SK-N-SH (cell line): Measurements from ENCODE around the gene YWHAE. TPM values are rescaled to one million over a fixed set of nuclear protein-coding genes. Genes with fewer than 3 reads are reported as not detected.
A peak's percentile ranks its signal among the peaks of the same experiment; 100 is the strongest.

Experiments
- CTCF ChIA-PET: fragments of 300-600, 350-600 bp; formaldehyde crosslinking; extraction: SDS; loops from one replicate; lab custom pipeline; 2021; lab: Yijun Ruan, JAX
- POLR2A ChIA-PET: fragments of 350-600 bp; sonication (Branson Sonifier 250); formaldehyde crosslinking; extraction: SDS; loops from one replicate; lab custom pipeline; 2020; ENCODE audit warnings: antibody characterized with exemption, inconsistent platforms; lab: Yijun Ruan, JAX
- DNase-seq: peaks from one replicate; pipeline ENCODE4 v3.0.0; 2012
- H2AFZ ChIP-seq: fragments of 200-600 bp; sonication (generic); 2 replicates; pipeline ENCODE4 v1.8.1; 2016; ENCODE audit warnings: antibody characterized with exemption, mild to moderate bottlenecking, low read depth
- H3F3A ChIP-seq: fragments of 200-600 bp; sonication (generic); replicated peaks from 2 replicates; pipeline ENCODE3; 2016; ENCODE audit warnings: antibody characterized with exemption, mild to moderate bottlenecking; ENCODE audit not compliant: insufficient read depth
- H3K27ac ChIP-seq, 2 experiments: fragments of 200-500 bp in 1 of 2; fragments of 200-600 bp in 1 of 2; sonication (Bioruptor generic) in 1 of 2; sonication (generic), shearing (Covaris generic) in 1 of 2; 2 replicates each; pipeline versions ENCODE4 v1.5.1 to v1.6.1; 2014 to 2016; ENCODE audit warnings: low read depth in 2 of 2, inconsistent platforms in 1 of 2, low read length in 1 of 2, mild to moderate bottlenecking in 1 of 2, mixed read lengths in 1 of 2
- H3K27me3 ChIP-seq: fragments of 200-600 bp; sonication (generic), shearing (Covaris generic); 2 replicates; pipeline ENCODE4 v1.6.1; 2016; ENCODE audit warnings: mixed run types; ENCODE audit not compliant: insufficient read depth
- H3K36me3 ChIP-seq, 2 experiments: fragments of 200-500 bp in 1 of 2; fragments of 200-600 bp in 1 of 2; sonication (Bioruptor generic) in 1 of 2; sonication (generic) in 1 of 2; replicated peaks in 1 of 2; 2 replicates each; pipeline versions ENCODE3 to v1.5.1; 2014 to 2016; ENCODE audit warnings: low read length in 1 of 2, mild to moderate bottlenecking in 1 of 2; ENCODE audit not compliant: insufficient read depth in 2 of 2, control insufficient read depth in 1 of 2
- H3K4me1 ChIP-seq, 2 experiments: fragments of 200-500 bp in 1 of 2; fragments of 200-600 bp in 1 of 2; sonication (Bioruptor generic) in 1 of 2; sonication (generic), shearing (Covaris generic) in 1 of 2; 2 replicates each; pipeline versions ENCODE4 v1.5.1 to v1.6.1; 2014 to 2016; ENCODE audit warnings: low read depth in 1 of 2, low read length in 1 of 2, mixed run types in 1 of 2; ENCODE audit not compliant: insufficient read depth in 2 of 2, control insufficient read depth in 1 of 2
- H3K4me2 ChIP-seq: fragments of 200-600 bp; sonication (generic), shearing (Covaris generic); 2 replicates; pipeline ENCODE4 v1.6.1; 2017; ENCODE audit warnings: mixed run types
- H3K4me3 ChIP-seq, 2 experiments: fragments of 200-500 bp in 1 of 2; fragments of 200-600 bp in 1 of 2; sonication (Bioruptor generic) in 1 of 2; sonication (generic), shearing (Covaris generic) in 1 of 2; 2 replicates each; pipeline versions ENCODE4 v1.5.1 to v1.8.1; 2014 to 2016; ENCODE audit warnings: low read depth in 2 of 2, inconsistent platforms in 1 of 2, low read length in 1 of 2, mild to moderate bottlenecking in 1 of 2, mixed read lengths in 1 of 2, moderate library complexity in 1 of 2
- H3K79me2 ChIP-seq: fragments of 200-600 bp; sonication (generic); 2 replicates; pipeline ENCODE4 v1.8.1; 2017; ENCODE audit warnings: mild to moderate bottlenecking; ENCODE audit not compliant: insufficient read depth
- H3K9ac ChIP-seq: fragments of 200-600 bp; sonication (generic); 2 replicates; pipeline ENCODE4 v1.6.1; 2017; ENCODE audit warnings: mixed run types
- H3K9me2 ChIP-seq: fragments of 200-600 bp; sonication (generic); 2 replicates; pipeline ENCODE4 v1.6.1; 2017; ENCODE audit warnings: mixed run types
- H3K9me3 ChIP-seq: fragments of 200-600 bp; sonication (generic); 2 replicates; pipeline ENCODE4 v1.6.1; 2017; ENCODE audit warnings: mixed run types, mild to moderate bottlenecking, moderate library complexity
- H4K20me1 ChIP-seq: fragments of 200-600 bp; sonication (generic); 2 replicates; pipeline ENCODE4 v1.6.1; 2017; ENCODE audit warnings: mild to moderate bottlenecking, mixed run types; ENCODE audit not compliant: insufficient read depth
- CHD2 ChIP-seq: fragments of 150-350 bp; IDR thresholded peaks from 2 replicates; pipeline ENCODE4 v1.6.1; 2018; ENCODE audit warnings: low read length; ENCODE audit not compliant: partially characterized antibody
- CTCF ChIP-seq: fragments of 200-600 bp; sonication (generic); IDR thresholded peaks from 2 replicates; pipeline ENCODE4 v1.6.1; 2017; ENCODE audit warnings: antibody characterized with exemption, mild to moderate bottlenecking, moderate library complexity
- EZH2phosphoT487 ChIP-seq: fragments of 200-600 bp; sonication (generic); IDR thresholded peaks from 2 replicates; pipeline ENCODE4 v1.6.1; 2017; ENCODE audit warnings: low read depth, mixed run types, mild to moderate bottlenecking, antibody characterized with exemption, moderate library complexity, borderline replicate concordance
- FOSL2 ChIP-seq: IDR thresholded peaks from 2 replicates; pipeline ENCODE4 v1.4.0; 2012; ENCODE audit warnings: low read depth, mild to moderate bottlenecking, moderate library complexity, borderline replicate concordance
- GATA2 ChIP-seq: sonication (generic); formaldehyde crosslinking; IDR thresholded peaks from 2 replicates; pipeline ENCODE4 v1.5.0; 2020; ENCODE audit warnings: mild to moderate bottlenecking, missing genetic modification reagents
- JUND ChIP-seq: IDR thresholded peaks from 2 replicates; pipeline ENCODE4 v1.4.0; 2012
- POLR2AphosphoS5 ChIP-seq: IDR thresholded peaks from 2 replicates; pipeline ENCODE4 v1.6.1; 2012; ENCODE audit warnings: low read depth, low read length
- RAD21 ChIP-seq: IDR thresholded peaks from 2 replicates; pipeline ENCODE4 v1.6.1; 2012; ENCODE audit warnings: mild to moderate bottlenecking, low read length
- RFX5 ChIP-seq: IDR thresholded peaks from 2 replicates; pipeline ENCODE4 v1.6.1; 2012; ENCODE audit warnings: mild to moderate bottlenecking, improper control_type of control experiment, low read length
- RXRA ChIP-seq: IDR thresholded peaks from 2 replicates; pipeline ENCODE4 v1.4.0; 2012; ENCODE audit warnings: low read depth, mild to moderate bottlenecking, borderline replicate concordance
- TAF1 ChIP-seq: IDR thresholded peaks from 2 replicates; pipeline ENCODE4 v1.6.1; 2012; ENCODE audit warnings: low read depth, mild to moderate bottlenecking, low read length, moderate library complexity, borderline replicate concordance
- TCF12 ChIP-seq: IDR thresholded peaks from 2 replicates; pipeline ENCODE4 v1.4.0; 2012
- USF1 ChIP-seq: IDR thresholded peaks from 2 replicates; pipeline ENCODE4 v1.4.0; 2012; ENCODE audit warnings: low read depth, borderline replicate concordance
- USF2 ChIP-seq: fragments of 150-350 bp; IDR thresholded peaks from 2 replicates; pipeline ENCODE4 v1.6.1; 2017; ENCODE audit warnings: antibody characterized with exemption, low read length, low read depth, borderline replicate concordance
- YY1 ChIP-seq: IDR thresholded peaks from 2 replicates; pipeline ENCODE4 v1.4.0; 2012; ENCODE audit warnings: low read depth, mild to moderate bottlenecking
- WGBS: methylation state at CpG from one replicate; pipeline ENCODE4 v1.1.6; 2017; ENCODE audit warnings: low lambda C conversion rate; 5-methylcytosine and 5-hydroxymethylcytosine counted together
- polyA plus RNA-seq, 3 experiments: library from polyadenylated mRNA; depleted of rRNA; stranded (reverse); fragments of >200 nt; gene quantifications; 2 replicates each; pipeline ENCODE4 v1.2.3, GENCODE V29; 2012
- TF ChIP-seq, protein P1 (sequence below): IDR thresholded peaks from 2 replicates; pipeline ENCODE4 v1.4.0; 2012; ENCODE audit warnings: low read depth

The YWHAE gene
- polyA plus RNA-seq, 1 of the 3 experiments (the other 2 are of a cell fraction), result 1,023 TPM

DNA sequence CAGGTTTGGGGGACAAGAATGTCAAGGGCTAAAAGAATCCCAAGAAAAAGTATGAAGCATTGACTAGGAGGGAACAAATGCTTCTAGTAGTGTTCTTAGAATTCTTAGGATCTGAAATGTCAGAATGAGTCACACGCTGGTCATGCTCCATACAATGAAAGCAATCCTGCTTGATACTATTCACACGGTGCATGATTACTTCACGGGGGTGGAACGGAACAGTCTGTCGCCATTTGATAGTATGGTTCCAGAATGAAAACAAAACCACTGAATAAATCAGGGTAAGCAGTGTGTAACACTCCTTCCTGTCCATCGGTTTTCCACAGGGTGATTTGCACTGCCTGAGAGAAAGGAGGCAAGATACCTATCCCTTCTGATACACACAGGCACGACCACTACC, 22.9 kb upstream of the YWHAE start (continued):
- TF ChIP-seq USF1 (no peak), JUND (peak; percentile 80), RXRA (no peak; the same call in 1 of the 2 replicates), FOSL2 (peak; percentile 91), TAF1 (0 out of 2 replicates have a peak, but pooled peaks have one; percentile 13), EZH2phosphoT487 (no peak), RAD21 (no peak), USF2 (no peak), CHD2 (no peak)
- TF ChIP-seq, protein P1, sequence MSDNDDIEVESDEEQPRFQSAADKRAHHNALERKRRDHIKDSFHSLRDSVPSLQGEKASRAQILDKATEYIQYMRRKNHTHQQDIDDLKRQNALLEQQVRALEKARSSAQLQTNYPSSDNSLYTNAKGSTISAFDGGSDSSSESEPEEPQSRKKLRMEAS, result peak; percentile 69

DNA sequence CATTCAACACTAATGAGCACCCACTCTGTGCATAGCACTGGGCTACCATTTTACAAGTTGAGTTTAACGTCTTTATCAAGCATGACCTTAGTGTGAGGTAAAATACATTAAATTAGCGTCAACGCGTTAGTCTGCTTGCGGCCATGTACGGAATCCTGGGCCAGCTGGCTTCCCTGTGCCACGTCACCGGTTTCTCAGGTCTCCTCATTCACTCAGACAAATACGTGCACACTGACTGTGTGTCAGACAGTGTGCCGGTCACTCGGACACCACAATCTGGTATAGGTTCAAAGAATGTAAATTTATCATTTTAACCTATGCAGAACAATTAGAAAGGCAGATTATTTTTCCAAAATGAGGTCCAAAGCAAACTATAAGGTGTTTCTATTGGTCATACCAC, 21.4 kb upstream of the YWHAE start:
- no peak overlapping the region for H2AFZ ChIP-seq
- WGBS, result 97% methylated on average over 11 of the region's 11 CpGs
- H3K27me3 ChIP-seq, result no peaks in the 10 kb centered on the region
- peaks cover 0 to 21% of the 10 kb centered on the region in 2 experiments; a peak in 2 of 4 replicates for H3K4me1 ChIP-seq
- H3K9me3 ChIP-seq, result no peaks in the 10 kb centered on the region
- ChIA-PET POLR2A (no interaction called here), CTCF (no interaction called here)
- no peak overlapping the region for H3K9ac ChIP-seq
- H3K9me2 ChIP-seq, result no peaks in the 10 kb centered on the region
- DNase-seq, result no peak
- H3K36me3 ChIP-seq, result peaks cover 16 to 43% of the 10 kb centered on the region in 2 experiments
- TF ChIP-seq GATA2 (CRISPR knock-in tag), result no peak
- no peak for TF ChIP-seq POLR2AphosphoS5
- no peak for TF ChIP-seq RFX5
- no peak for TF ChIP-seq YY1
- TF ChIP-seq, protein P1, result no peak
- no peak for TF ChIP-seq CTCF
- no peak for TF ChIP-seq TCF12
- H3K27ac ChIP-seq, result peak overlapping the region in 1 of 2 experiments; percentile 91; a peak in 1 of 4 replicates
- no peak overlapping the region for H3K4me2 ChIP-seq
- peaks cover 54% of the 10 kb centered on the region for H4K20me1 ChIP-seq
- H3K79me2 ChIP-seq, result peaks cover 71% of the 10 kb centered on the region
- no peak overlapping the region for H3K4me3 ChIP-seq
- H3F3A ChIP-seq, result peaks cover 58% of the 10 kb centered on the region
